Nephron (organoid): Measurements from ENCODE around the gene ARL2BP.

Source experiments
- H3K27ac Mint-ChIP-seq, 3 experiments: 2 replicates each; pipeline ENCODE4 v1.8.0; 2020; ENCODE audit warnings: mixed read lengths in 3 of 3, mild to moderate bottlenecking in 2 of 3, moderate library complexity in 1 of 3
- H3K27me3 Mint-ChIP-seq: 2 replicates; pipeline ENCODE4 v1.8.0; 2021; ENCODE audit warnings: low read depth, mild to moderate bottlenecking, moderate library complexity, mixed read lengths
- H3K36me3 Mint-ChIP-seq: 2 replicates; pipeline ENCODE4 v1.8.0; 2020; ENCODE audit warnings: low read depth, mixed read lengths
- H3K4me1 Mint-ChIP-seq: 2 replicates; pipeline ENCODE4 v1.8.0; 2020; ENCODE audit warnings: mixed read lengths
- H3K4me3 Mint-ChIP-seq, 3 experiments: 2 replicates each; pipeline ENCODE4 v1.8.0; 2020; ENCODE audit warnings: mild to moderate bottlenecking in 3 of 3, mixed read lengths in 3 of 3, moderate library complexity in 2 of 3
- H3K9me3 Mint-ChIP-seq: 2 replicates; pipeline ENCODE4 v1.8.0; 2020; ENCODE audit warnings: mixed read lengths
- CTCF ChIP-seq, 3 experiments: fragments of 200-600 bp; sonication (generic); IDR thresholded peaks; one replicate each; pipeline ENCODE4 v1.5.0; 2021; ENCODE audit warnings: antibody characterized with exemption in 3 of 3; ENCODE audit not compliant: unreplicated experiment in 3 of 3

Gene ARL2BP

GRCh38 chr16:57251352-57251751 lies 6.3 kb downstream of the ARL2BP start:
- Mint-ChIP-seq H3K4me3 (no peak overlapping the region), H3K4me1 (no peaks in the 10 kb centered on the region), H3K27me3 (no peaks in the 10 kb centered on the region), H3K27ac (no peak overlapping the region), H3K36me3 (peaks cover 48% of the 10 kb centered on the region), H3K9me3 (no peaks in the 10 kb centered on the region)
- no peak for TF ChIP-seq CTCF (IDR thresholded peaks at IDR 0.05; ENCODE audit: unreplicated experiment in 3 of 3)

DNA sequence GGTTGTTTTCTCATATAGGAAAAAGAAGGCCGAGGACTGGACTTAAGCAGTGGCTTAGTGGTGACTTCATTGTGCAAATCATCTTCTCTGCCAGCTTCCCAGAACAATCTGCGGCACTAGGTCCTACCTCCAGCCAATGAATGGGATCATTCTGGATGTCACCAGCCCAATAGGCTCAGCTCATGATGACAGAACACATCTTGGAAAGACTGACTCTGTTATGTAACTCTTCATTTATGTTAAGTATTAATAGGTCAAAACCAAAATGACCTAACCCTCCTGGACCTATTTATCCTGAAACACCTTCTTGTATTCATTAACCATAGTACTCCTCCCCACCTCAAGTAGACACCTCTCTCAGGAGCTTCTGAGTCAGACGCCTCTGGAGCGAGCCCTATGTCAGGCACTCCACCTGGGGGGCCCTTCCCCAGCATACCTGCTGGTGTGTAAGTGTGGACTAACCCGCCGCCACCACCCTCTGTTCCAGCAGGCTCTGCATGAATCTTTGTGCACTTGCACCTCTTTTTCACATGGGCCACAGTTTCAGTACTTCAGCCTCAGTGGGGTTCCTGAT lies 7.2 kb downstream of the ARL2BP start:
- no peaks in the 10 kb centered on the region for H3K27me3 Mint-ChIP-seq
- H3K36me3 Mint-ChIP-seq: peaks cover 48% of the 10 kb centered on the region
- no peaks in the 10 kb centered on the region for H3K4me1 Mint-ChIP-seq
- no peak for TF ChIP-seq CTCF (IDR thresholded peaks at IDR 0.05; ENCODE audit: unreplicated experiment in 3 of 3)
- no peaks in the 10 kb centered on the region for H3K9me3 Mint-ChIP-seq
- no peak overlapping the region for H3K4me3 Mint-ChIP-seq
- no peak overlapping the region for H3K27ac Mint-ChIP-seq

DNA sequence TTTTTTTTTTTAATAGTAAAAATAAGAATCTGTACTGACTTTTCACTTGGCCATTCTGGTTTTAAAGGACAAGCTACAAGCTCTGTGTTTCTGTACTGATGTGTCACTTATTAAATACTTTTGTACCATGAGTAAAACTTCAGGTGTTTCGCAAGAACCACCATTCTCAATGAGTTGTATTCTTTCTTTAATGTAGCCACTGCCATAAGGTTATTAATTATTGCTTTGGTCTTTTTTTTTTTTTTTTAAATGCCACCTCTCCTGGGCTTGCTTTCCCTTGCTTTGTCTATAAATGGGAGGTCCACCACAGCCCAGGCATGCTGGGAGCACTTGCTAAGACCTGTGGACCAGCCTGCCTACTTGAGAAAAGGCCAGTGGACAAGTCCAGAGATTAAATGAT lies 8.4 kb downstream of the ARL2BP start:
- Mint-ChIP-seq H3K4me1 (no peaks in the 10 kb centered on the region), H3K36me3 (peaks cover 39% of the 10 kb centered on the region), H3K4me3 (no peak overlapping the region), H3K27ac (no peak overlapping the region), H3K27me3 (peaks cover 3% of the 10 kb centered on the region), H3K9me3 (no peaks in the 10 kb centered on the region)
- no peak for TF ChIP-seq CTCF (IDR thresholded peaks at IDR 0.05; ENCODE audit: unreplicated experiment in 3 of 3)

GRCh38 chr16:57255686-57256415 lies 10.8 kb downstream of the ARL2BP start:
- peaks cover 3% of the 10 kb centered on the region for H3K27me3 Mint-ChIP-seq
- no peak overlapping the region for H3K4me3 Mint-ChIP-seq
- H3K4me1 Mint-ChIP-seq: peaks cover 5% of the 10 kb centered on the region
- H3K27ac Mint-ChIP-seq: no peak overlapping the region
- peaks cover 20% of the 10 kb centered on the region for H3K36me3 Mint-ChIP-seq
- TF ChIP-seq CTCF (IDR thresholded peaks at IDR 0.05; ENCODE audit: unreplicated experiment in 3 of 3): no peak
- no peaks in the 10 kb centered on the region for H3K9me3 Mint-ChIP-seq

- H3K4me1 Mint-ChIP-seq: peaks cover 5% of the 10 kb centered on the region
- no peak for TF ChIP-seq CTCF (IDR thresholded peaks at IDR 0.05; ENCODE audit: unreplicated experiment in 3 of 3)
- H3K36me3 Mint-ChIP-seq: peaks cover 14% of the 10 kb centered on the region
- H3K4me3 Mint-ChIP-seq: no peak overlapping the region
- H3K27ac Mint-ChIP-seq: no peak overlapping the region
- H3K27me3 Mint-ChIP-seq: peaks cover 3% of the 10 kb centered on the region
- H3K9me3 Mint-ChIP-seq: no peaks in the 10 kb centered on the region
Measured at GRCh38 chr16:57256601-57257395, 11.7 kb downstream of the ARL2BP start.
